Fibroblast of mammary gland (primary cell): ENCODE measurements around the gene VPS50.

Experiments
- DNase-seq: peaks from one replicate; pipeline ENCODE4 v3.0.0-alpha.2; 2010; ENCODE audit warnings: low read depth
- H3K4me3 ChIP-seq: 2 replicates; pipeline ENCODE4 v1.5.1; 2011; ENCODE audit warnings: low read depth, mild to moderate bottlenecking, low read length, moderate library complexity; ENCODE audit not compliant: control insufficient read depth
- CTCF ChIP-seq: conservative IDR thresholded peaks from 2 replicates; pipeline ENCODE4 v1.5.1; 2011; ENCODE audit warnings: low read depth, low read length, inconsistent platforms; ENCODE audit not compliant: control insufficient read depth, insufficient read depth

VPS50 gene

GRCh38 chr7:93262535-93262934 lies 30.4 kb downstream of the VPS50 start:
- no peak for DNase-seq
- H3K4me3 ChIP-seq, result no peak overlapping the region
- TF ChIP-seq CTCF, result no peak

- no peak for TF ChIP-seq CTCF
- DNase-seq, result no peak
- H3K4me3 ChIP-seq, result no peak overlapping the region
Observed at GRCh38 chr7:93265220-93265619, 33.1 kb downstream of the VPS50 start.

- no peak for TF ChIP-seq CTCF
- no peak for DNase-seq
- no peak overlapping the region for H3K4me3 ChIP-seq
Observed at GRCh38 chr7:93279541-93279940, 47.4 kb downstream of the VPS50 start.

GRCh38 chr7:93284908-93285307 lies 52.7 kb downstream of the VPS50 start:
- TF ChIP-seq CTCF, result no peak
- no peak overlapping the region for H3K4me3 ChIP-seq
- DNase-seq, result no peak

GRCh38 chr7:93293229-93293628 lies 61.1 kb downstream of the VPS50 start:
- TF ChIP-seq CTCF, result no peak
- DNase-seq, result no peak

GRCh38 chr7:93298206-93298605 lies 66.0 kb downstream of the VPS50 start:
- no peak for DNase-seq
- H3K4me3 ChIP-seq, result no peak overlapping the region
- no peak for TF ChIP-seq CTCF

More at GRCh38 chr7:93293229-93293628, 61.1 kb downstream of the VPS50 start:
- no peak overlapping the region for H3K4me3 ChIP-seq

GRCh38 chr7:93298671-93299070 lies 66.5 kb downstream of the VPS50 start:
- no peak for TF ChIP-seq CTCF
- no peak overlapping the region for H3K4me3 ChIP-seq
- DNase-seq, result peak; percentile 50
